Measurements from ENCODE around the gene SETBP1. TPM values are rescaled to one million over a fixed set of nuclear protein-coding genes. Genes with fewer than 3 reads are reported as not detected.

The SETBP1 gene
- total RNA-seq, 4 donors from 2014 or later, result 3.3 to 86.6 (median 16.3) TPM

- Histone ChIP-seq H3K4me1 (no peaks in the 10 kb centered on the region), H3K27me3 (no peaks in the 10 kb centered on the region), H3K27ac (no peak overlapping the region), H3K36me3 (no peaks in the 10 kb centered on the region), H3K9me3 (no peaks in the 10 kb centered on the region), H3K4me3 (no peak overlapping the region)
- no peak for DNase-seq
- TF ChIP-seq POLR2A (IDR thresholded peaks at IDR 0.05) (no peak), CTCF (IDR thresholded peaks at IDR 0.05) (no peak)
These were observed 8.8 kb upstream of the SETBP1 start for GRCh38 chr18:44671914-44672313.

- H3K36me3 ChIP-seq, result no peaks in the 10 kb centered on the region
- no peak for TF ChIP-seq POLR2A (IDR thresholded peaks at IDR 0.05)
- no peak for TF ChIP-seq CTCF (IDR thresholded peaks at IDR 0.05)
- H3K27me3 ChIP-seq, result no peaks in the 10 kb centered on the region
These were observed 8.2 kb upstream of the SETBP1 start for GRCh38 chr18:44672506-44672905.

GRCh38 chr18:44673256-44673880 is 7.3 kb upstream of the SETBP1 start:
- TF ChIP-seq POLR2A (IDR thresholded peaks at IDR 0.05) (no peak), CTCF (IDR thresholded peaks at IDR 0.05) (no peak)
- no peaks in the 10 kb centered on the region for H3K4me1 ChIP-seq
- no peak overlapping the region for H3K4me3 ChIP-seq
- no peaks in the 10 kb centered on the region for H3K36me3 ChIP-seq
- no peak for DNase-seq
- no peaks in the 10 kb centered on the region for H3K9me3 ChIP-seq
- H3K27me3 ChIP-seq, result no peaks in the 10 kb centered on the region
- no peak overlapping the region for H3K27ac ChIP-seq

More at GRCh38 chr18:44672506-44672905, 8.2 kb upstream of the SETBP1 start:
- no peaks in the 10 kb centered on the region for H3K4me1 ChIP-seq
- H3K4me3 ChIP-seq, result no peak overlapping the region
- DNase-seq, result no peak
- H3K27ac ChIP-seq, result no peak overlapping the region
- H3K9me3 ChIP-seq, result no peaks in the 10 kb centered on the region

GRCh38 chr18:44677933-44678332 is 2.8 kb upstream of the SETBP1 start:
- Histone ChIP-seq H3K4me1 (peaks cover 0 to 3% (median 0%) of the 10 kb centered on the region in 4 donors), H3K27me3 (no peaks in the 10 kb centered on the region), H3K27ac (peak overlapping the region in 1 of 4 donors; percentile 95), H3K9me3 (no peaks in the 10 kb centered on the region), H3K4me3 (no peak overlapping the region), H3K36me3 (no peaks in the 10 kb centered on the region)
- no peak for DNase-seq
- no peak for TF ChIP-seq POLR2A (IDR thresholded peaks at IDR 0.05)
- no peak for TF ChIP-seq CTCF (IDR thresholded peaks at IDR 0.05)

- no peak for DNase-seq
- Histone ChIP-seq H3K9me3 (no peaks in the 10 kb centered on the region), H3K27me3 (no peaks in the 10 kb centered on the region), H3K4me3 (peak overlapping the region in 3 of 4 donors; percentile 73 to 78 (median 75)), H3K36me3 (no peaks in the 10 kb centered on the region), H3K27ac (peak overlapping the region in 2 of 4 donors; percentile 95), H3K4me1 (peaks cover 0 to 3% (median 0%) of the 10 kb centered on the region in 4 donors)
- TF ChIP-seq POLR2A (IDR thresholded peaks at IDR 0.05) (no peak), CTCF (IDR thresholded peaks at IDR 0.05) (no peak)
These were observed 2.0 kb upstream of the SETBP1 start for GRCh38 chr18:44678725-44679055.
